ENCODE data around the gene PSMC4. TPM values are rescaled to one million over a fixed set of nuclear protein-coding genes. Genes with fewer than 3 reads are reported as not detected.

Gene PSMC4
- total RNA-seq, 1 donor from 2014 or later, result 60.5 TPM

DNA sequence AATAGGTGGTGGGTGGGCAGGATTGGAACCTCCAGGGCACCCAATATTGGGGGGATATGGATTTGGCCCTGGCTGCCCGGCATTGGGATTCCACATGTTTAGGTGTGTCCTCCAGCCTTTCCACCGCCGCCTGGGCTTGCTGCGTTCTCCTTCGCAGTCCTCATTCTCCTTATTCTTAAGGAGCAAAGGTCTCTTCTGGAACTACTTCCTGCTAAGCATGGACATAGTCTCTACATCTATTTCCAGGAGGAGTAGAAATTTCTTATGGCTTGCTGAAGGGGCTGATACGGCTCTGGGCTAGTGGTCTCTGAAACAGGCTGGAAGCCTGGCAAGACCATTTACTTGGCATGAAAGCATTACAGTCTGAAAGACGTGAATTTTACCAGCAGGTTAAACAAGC lies 27.4 kb upstream of the PSMC4 start:
- Histone ChIP-seq H3K27me3 (no peaks in the 10 kb centered on the region), H3K4me1 (peaks cover 21% of the 10 kb centered on the region), H3K36me3 (no peaks in the 10 kb centered on the region), H3K9me3 (peaks cover 9% of the 10 kb centered on the region), H3K4me3 (no peak overlapping the region), H3K27ac (peak overlapping the region; percentile 72)
- no peak for DNase-seq
- no peak for ATAC-seq
- intact Hi-C loops (cut with DNase I), result no loop called here
- no peak for TF ChIP-seq CTCF (IDR thresholded peaks at IDR 0.05)

DNA sequence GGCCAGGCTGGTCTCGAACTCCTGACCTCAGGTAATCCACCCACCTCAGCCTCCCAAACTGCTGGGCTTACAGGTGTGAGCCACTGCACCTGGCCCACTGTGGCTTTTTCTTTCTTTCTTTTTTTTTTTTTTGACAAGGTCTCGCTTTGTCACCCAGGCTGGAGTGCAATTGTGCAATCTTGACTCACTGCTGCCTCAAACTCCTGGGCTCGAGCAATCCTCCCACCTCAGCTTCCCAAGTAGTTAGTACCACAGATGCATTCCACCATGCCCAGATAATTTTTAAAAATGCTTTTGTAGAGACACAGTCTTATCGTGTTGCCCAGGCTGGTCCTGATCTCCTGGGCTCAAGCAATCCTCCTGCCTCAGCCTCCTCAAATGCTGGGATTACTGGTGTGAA lies 24.4 kb upstream of the PSMC4 start:
- H3K4me3 ChIP-seq, result no peak overlapping the region
- no peaks in the 10 kb centered on the region for H3K9me3 ChIP-seq
- H3K27ac ChIP-seq, result no peak overlapping the region
- peaks cover 16% of the 10 kb centered on the region for H3K4me1 ChIP-seq
- TF ChIP-seq CTCF (IDR thresholded peaks at IDR 0.05), result no peak
- intact Hi-C loops (cut with DNase I), result no loop called here
- ATAC-seq, result no peak
- no peaks in the 10 kb centered on the region for H3K27me3 ChIP-seq
- no peak for DNase-seq
- H3K36me3 ChIP-seq, result no peaks in the 10 kb centered on the region

DNA sequence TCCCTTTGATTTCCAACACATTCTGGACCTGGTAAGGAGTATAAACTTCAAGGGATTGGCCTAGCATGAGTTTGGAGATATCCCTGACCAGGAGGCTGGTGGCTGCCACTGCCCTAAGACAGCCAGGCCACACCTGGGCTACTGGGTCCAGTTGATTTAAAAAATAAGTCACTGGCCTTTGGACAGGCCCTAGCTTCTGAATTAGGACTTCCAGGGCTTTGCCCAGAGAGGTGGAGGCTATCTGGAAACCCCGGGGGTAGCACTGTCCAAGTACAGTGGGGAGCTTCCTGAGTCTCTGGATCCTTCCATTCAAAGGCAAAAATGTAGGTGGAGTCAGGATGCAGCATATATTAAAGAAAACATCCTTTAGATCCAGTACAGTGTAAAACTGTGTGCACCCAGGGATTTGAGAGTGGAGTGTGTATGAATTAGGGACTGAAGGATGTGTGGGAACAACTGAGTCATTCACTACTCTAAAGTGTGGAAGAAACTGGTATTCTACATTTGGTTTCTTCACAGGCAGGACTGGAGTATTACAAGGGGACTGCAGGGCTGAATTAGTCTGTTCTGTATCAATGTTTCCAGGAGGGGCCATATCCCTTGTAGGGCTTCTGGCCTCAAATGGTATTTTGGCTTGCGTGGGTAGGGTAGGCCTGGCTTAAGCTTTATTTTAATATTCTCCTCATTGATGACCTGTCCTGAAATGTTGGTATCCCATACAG lies 21.8 kb upstream of the PSMC4 start:
- Histone ChIP-seq H3K4me3 (no peak overlapping the region), H3K27ac (no peak overlapping the region), H3K36me3 (no peaks in the 10 kb centered on the region), H3K27me3 (no peaks in the 10 kb centered on the region), H3K4me1 (peaks cover 11% of the 10 kb centered on the region), H3K9me3 (no peaks in the 10 kb centered on the region)
- no peak for TF ChIP-seq CTCF (IDR thresholded peaks at IDR 0.05)
- intact Hi-C loops (cut with DNase I), result no loop called here
- DNase-seq (no peak), ATAC-seq (no peak)

DNA sequence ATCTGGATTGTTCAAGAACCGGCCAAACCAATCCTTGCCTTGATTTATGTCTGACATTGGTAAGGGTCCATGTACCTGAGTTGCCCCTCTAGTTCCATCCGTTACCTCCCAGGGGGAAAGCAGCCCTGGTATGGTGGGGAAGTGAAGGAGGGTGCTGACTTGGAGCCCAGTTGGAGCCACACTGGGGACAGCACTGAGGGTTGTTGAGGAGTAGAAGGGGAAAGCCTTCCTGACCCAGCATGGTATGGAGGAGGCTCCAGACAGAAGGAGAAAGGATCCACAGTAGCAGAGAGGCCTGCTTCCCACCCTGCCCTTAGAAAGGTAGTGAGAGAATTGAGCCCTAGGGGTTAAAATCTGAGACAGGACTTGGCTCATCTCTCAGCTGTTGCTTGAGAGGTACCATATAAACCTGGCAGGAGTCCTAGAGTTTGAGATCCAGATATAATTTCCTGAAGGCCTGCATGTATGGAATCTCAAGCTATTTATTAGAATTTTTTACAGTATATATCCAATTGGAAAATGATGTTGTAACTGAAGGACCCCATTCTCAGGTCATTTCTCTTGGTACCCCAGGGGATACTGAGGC lies 19.8 kb upstream of the PSMC4 start:
- Histone ChIP-seq H3K4me1 (no peaks in the 10 kb centered on the region), H3K4me3 (no peak overlapping the region), H3K27ac (no peak overlapping the region), H3K9me3 (no peaks in the 10 kb centered on the region), H3K27me3 (no peaks in the 10 kb centered on the region), H3K36me3 (no peaks in the 10 kb centered on the region)
- DNase-seq, result no peak
- TF ChIP-seq CTCF (IDR thresholded peaks at IDR 0.05), result no peak
- intact Hi-C loops (cut with DNase I), result no loop called here
- no peak for ATAC-seq

DNA sequence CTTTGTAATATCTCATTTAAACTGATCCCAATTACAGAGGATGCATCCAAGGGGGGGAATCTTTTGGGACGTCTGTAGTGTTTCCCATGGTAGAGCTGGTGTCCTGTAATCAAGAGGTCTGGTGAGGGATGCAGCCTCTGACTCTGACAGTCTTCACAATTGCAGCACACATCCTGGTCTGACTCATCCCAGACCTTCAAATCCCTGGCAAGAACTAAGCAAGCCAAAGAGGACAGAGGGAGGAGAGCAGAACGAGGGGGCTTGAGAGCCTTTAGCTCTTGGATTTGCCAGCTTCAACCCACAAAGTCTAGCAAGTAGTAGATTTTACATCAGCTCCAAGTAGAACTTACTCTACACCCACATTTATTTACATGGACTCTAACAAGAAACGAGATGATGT lies 19.3 kb upstream of the PSMC4 start:
- Histone ChIP-seq H3K27me3 (no peaks in the 10 kb centered on the region), H3K9me3 (no peaks in the 10 kb centered on the region), H3K27ac (no peak overlapping the region), H3K36me3 (no peaks in the 10 kb centered on the region), H3K4me3 (no peak overlapping the region), H3K4me1 (no peaks in the 10 kb centered on the region)
- DNase-seq, result no peak
- intact Hi-C loops (cut with DNase I), result no loop called here
- no peak for ATAC-seq
- no peak for TF ChIP-seq CTCF (IDR thresholded peaks at IDR 0.05)
